ENCODE data around the gene DNAH14.

GRCh38 chr1:225428881-225429455, 499.5 kb downstream of the DNAH14 start:
- TF ChIP-seq, protein P1, sequence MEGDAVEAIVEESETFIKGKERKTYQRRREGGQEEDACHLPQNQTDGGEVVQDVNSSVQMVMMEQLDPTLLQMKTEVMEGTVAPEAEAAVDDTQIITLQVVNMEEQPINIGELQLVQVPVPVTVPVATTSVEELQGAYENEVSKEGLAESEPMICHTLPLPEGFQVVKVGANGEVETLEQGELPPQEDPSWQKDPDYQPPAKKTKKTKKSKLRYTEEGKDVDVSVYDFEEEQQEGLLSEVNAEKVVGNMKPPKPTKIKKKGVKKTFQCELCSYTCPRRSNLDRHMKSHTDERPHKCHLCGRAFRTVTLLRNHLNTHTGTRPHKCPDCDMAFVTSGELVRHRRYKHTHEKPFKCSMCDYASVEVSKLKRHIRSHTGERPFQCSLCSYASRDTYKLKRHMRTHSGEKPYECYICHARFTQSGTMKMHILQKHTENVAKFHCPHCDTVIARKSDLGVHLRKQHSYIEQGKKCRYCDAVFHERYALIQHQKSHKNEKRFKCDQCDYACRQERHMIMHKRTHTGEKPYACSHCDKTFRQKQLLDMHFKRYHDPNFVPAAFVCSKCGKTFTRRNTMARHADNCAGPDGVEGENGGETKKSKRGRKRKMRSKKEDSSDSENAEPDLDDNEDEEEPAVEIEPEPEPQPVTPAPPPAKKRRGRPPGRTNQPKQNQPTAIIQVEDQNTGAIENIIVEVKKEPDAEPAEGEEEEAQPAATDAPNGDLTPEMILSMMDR (IDR thresholded peaks at IDR 0.05; ENCODE audit: low read length): no peak
- no peak for TF ChIP-seq EZH2 (optimal IDR thresholded peaks at IDR 0.05; ENCODE audit: low read depth, low read length)
- TF ChIP-seq EZH2phosphoT487 (IDR thresholded peaks at IDR 0.05; ENCODE audit: low read length): no peak

Measured in MM.1S (cell line).